GM12878 (cell line): ENCODE data around the gene PQBP1. TPM values are rescaled to one million over a fixed set of nuclear protein-coding genes. Genes with fewer than 3 reads are reported as not detected.

ENCODE experiments used
- BHLHE40 ChIP-seq, 2 experiments: fragments of 450-650 bp in 1 of 2; IDR thresholded peaks; 2 replicates each; pipeline ENCODE4 v1.6.1; 2011 to 2017; ENCODE audit warnings: low read depth in 2 of 2, borderline replicate concordance in 1 of 2, improper control_type of control experiment in 1 of 2, low read length in 1 of 2, mild to moderate bottlenecking in 1 of 2
- CREM ChIP-seq: IDR thresholded peaks from 2 replicates; pipeline ENCODE4 v1.6.1; 2014; ENCODE audit warnings: antibody characterized with exemption, low read depth
- FOXM1 ChIP-seq: IDR thresholded peaks from 2 replicates; pipeline ENCODE4 v1.6.1; 2012; ENCODE audit warnings: low read depth, mild to moderate bottlenecking, inconsistent platforms, low read length, moderate library complexity
- HCFC1 ChIP-seq: fragments of 150-350 bp; IDR thresholded peaks from 2 replicates; pipeline ENCODE4 v1.6.1; 2014; ENCODE audit warnings: low read length
- JUND ChIP-seq: IDR thresholded peaks from 2 replicates; pipeline ENCODE4 v1.6.1; 2012; ENCODE audit warnings: low read depth, mild to moderate bottlenecking, low read length, improper control_type of control experiment, moderate library complexity
- KLF5 ChIP-seq: fragments of 450-650 bp; IDR thresholded peaks from 2 replicates; pipeline ENCODE4 v1.6.1; 2014; ENCODE audit warnings: mild to moderate bottlenecking; ENCODE audit not compliant: partially characterized antibody
- NFXL1 ChIP-seq: fragments of 450-650 bp; IDR thresholded peaks from 2 replicates; pipeline ENCODE4 v1.6.1; 2017; ENCODE audit warnings: antibody characterized with exemption, mild to moderate bottlenecking, borderline replicate concordance
- POLR2AphosphoS2 ChIP-seq: IDR thresholded peaks from 2 replicates; pipeline ENCODE4 v1.6.1; 2011; ENCODE audit warnings: low read depth, mild to moderate bottlenecking, low read length, improper control_type of control experiment, moderate library complexity
- POLR2AphosphoS5 ChIP-seq: IDR thresholded peaks from 2 replicates; pipeline ENCODE4 v1.6.1; 2011; ENCODE audit warnings: mild to moderate bottlenecking, low read length, inconsistent platforms
- POU2F2 ChIP-seq: IDR thresholded peaks from 3 replicates; pipeline ENCODE4 v1.6.1; 2011; ENCODE audit warnings: low read depth, mild to moderate bottlenecking, low read length, borderline replicate concordance
- RAD21 ChIP-seq: IDR thresholded peaks from 2 replicates; pipeline ENCODE4 v1.6.1; 2011; ENCODE audit warnings: mild to moderate bottlenecking, low read depth, low read length, moderate library complexity; ENCODE audit not compliant: insufficient read depth
- RCOR1 ChIP-seq: conservative IDR thresholded peaks from 2 replicates; pipeline ENCODE4 v1.6.1; 2012; ENCODE audit warnings: low read depth, low read length, improper control_type of control experiment
- RELA ChIP-seq: fragments of 450-650 bp; IDR thresholded peaks from 2 replicates; pipeline ENCODE4 v1.8.0; 2014; ENCODE audit warnings: borderline replicate concordance; ENCODE audit not compliant: partially characterized antibody
- SIN3A ChIP-seq: IDR thresholded peaks from 2 replicates; pipeline ENCODE4 v1.6.1; 2012; ENCODE audit warnings: low read depth, low read length, improper control_type of control experiment
- TCF7 ChIP-seq: IDR thresholded peaks from 2 replicates; pipeline ENCODE4 v1.6.1; 2014; ENCODE audit warnings: antibody characterized with exemption, borderline replicate concordance
- YBX1 ChIP-seq: fragments of 450-650 bp; IDR thresholded peaks from 2 replicates; pipeline ENCODE4 v1.6.1; 2016; ENCODE audit warnings: antibody characterized with exemption
- ZNF384 ChIP-seq: IDR thresholded peaks from 2 replicates; pipeline ENCODE4 v1.6.1; 2012; ENCODE audit warnings: low read depth, mild to moderate bottlenecking, low read length, improper control_type of control experiment, borderline replicate concordance
- ZZZ3 ChIP-seq: IDR thresholded peaks from 2 replicates; pipeline ENCODE4 v1.6.1; 2011; ENCODE audit warnings: low read depth; ENCODE audit not compliant: control insufficient read depth, insufficient read length
- polyA plus RNA-seq, 11 experiments: library from polyadenylated mRNA; depleted of rRNA in 4 of 11; unstranded in 6 of 11; stranded (reverse) in 5 of 11; fragments of >200 nt; fragmentation: Nextera tagmentation in 4 of 11; fragmentation: Illumina TruSeq in 1 of 11; extraction: Ambion mirVana in 4 of 11; extraction: Trizol in 1 of 11; gene quantifications; 1 replicate in 1 of 11; 2 replicates in 10 of 11; pipeline versions ENCODE4 v1.2.1 to v1.2.3, GENCODE V29; 2011 to 2016; ENCODE audit warnings: inconsistent platforms in 2 of 11, missing spikeins in 2 of 11, low read depth in 1 of 11
- total RNA-seq, 4 experiments: library from RNA; depleted of rRNA in 3 of 4; stranded (reverse); fragments of >200 nt in 3 of 4; fragmentation: Illumina TruSeq in 1 of 4; extraction: Trizol in 1 of 4; gene quantifications; 2 replicates each; pipeline versions ENCODE4 v1.2.1 to v1.2.3, GENCODE V29; 2013 to 2021
- TF ChIP-seq, protein P1 (sequence below): fragments of 450-650 bp; IDR thresholded peaks from 2 replicates; pipeline ENCODE4 v1.6.1; 2017; ENCODE audit warnings: mild to moderate bottlenecking, moderate library complexity
- TF ChIP-seq, protein P2 (sequence below): fragments of 450-650 bp; IDR thresholded peaks from 2 replicates; pipeline ENCODE4 v1.6.1; 2016; ENCODE audit warnings: mild to moderate bottlenecking
- TF ChIP-seq, protein P3 (sequence below): fragments of 450-650 bp; formaldehyde crosslinking; IDR thresholded peaks from 2 replicates; pipeline ENCODE4 v1.4.0; 2022; ENCODE audit warnings: mild to moderate bottlenecking, moderate library complexity

Gene PQBP1
- total and polyA plus RNA-seq, 10 of the 15 experiments (the other 5 are each of a cell fraction or from before 2014, with no cell fraction given) = 12.5 to 74.8 (median 68.5) TPM

DNA sequence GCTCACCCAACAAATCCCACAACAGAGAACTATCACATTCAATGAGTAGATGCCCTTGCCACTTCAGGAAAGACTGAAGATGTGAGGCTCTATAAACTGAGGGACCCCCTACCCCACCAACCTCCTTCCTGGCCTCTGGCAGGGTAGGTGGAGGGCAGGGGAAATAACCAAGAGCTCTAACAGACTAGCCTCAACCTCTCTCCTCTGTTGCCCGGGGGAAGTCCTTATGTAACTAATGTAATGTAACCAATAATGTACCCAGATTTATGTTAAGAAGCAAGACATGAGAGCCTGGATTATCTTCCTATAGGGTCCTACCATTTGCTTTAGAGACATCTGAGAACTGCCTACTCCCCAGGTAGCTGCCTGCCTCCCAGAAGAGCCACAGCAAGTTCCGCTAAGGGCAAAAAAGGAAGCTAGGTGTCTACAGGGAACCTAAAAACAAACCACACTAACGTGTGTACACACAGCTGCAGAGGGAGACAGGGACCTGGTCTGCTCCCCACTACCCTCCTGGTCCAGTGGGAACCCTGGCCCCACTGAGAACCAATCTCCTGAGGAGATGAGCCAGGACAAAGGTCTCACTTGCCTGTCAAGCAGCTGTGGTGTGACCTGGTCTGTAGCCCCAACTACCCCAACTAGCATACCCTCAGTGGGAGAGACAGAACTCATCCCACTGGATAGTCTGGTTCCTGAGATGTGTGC is 41.9 kb downstream of the PQBP1 start (continued):
- TF ChIP-seq, protein P1, sequence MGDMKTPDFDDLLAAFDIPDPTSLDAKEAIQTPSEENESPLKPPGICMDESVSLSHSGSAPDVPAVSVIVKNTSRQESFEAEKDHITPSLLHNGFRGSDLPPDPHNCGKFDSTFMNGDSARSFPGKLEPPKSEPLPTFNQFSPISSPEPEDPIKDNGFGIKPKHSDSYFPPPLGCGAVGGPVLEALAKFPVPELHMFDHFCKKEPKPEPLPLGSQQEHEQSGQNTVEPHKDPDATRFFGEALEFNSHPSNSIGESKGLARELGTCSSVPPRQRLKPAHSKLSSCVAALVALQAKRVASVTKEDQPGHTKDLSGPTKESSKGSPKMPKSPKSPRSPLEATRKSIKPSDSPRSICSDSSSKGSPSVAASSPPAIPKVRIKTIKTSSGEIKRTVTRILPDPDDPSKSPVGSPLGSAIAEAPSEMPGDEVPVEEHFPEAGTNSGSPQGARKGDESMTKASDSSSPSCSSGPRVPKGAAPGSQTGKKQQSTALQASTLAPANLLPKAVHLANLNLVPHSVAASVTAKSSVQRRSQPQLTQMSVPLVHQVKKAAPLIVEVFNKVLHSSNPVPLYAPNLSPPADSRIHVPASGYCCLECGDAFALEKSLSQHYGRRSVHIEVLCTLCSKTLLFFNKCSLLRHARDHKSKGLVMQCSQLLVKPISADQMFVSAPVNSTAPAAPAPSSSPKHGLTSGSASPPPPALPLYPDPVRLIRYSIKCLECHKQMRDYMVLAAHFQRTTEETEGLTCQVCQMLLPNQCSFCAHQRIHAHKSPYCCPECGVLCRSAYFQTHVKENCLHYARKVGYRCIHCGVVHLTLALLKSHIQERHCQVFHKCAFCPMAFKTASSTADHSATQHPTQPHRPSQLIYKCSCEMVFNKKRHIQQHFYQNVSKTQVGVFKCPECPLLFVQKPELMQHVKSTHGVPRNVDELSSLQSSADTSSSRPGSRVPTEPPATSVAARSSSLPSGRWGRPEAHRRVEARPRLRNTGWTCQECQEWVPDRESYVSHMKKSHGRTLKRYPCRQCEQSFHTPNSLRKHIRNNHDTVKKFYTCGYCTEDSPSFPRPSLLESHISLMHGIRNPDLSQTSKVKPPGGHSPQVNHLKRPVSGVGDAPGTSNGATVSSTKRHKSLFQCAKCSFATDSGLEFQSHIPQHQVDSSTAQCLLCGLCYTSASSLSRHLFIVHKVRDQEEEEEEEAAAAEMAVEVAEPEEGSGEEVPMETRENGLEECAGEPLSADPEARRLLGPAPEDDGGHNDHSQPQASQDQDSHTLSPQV = no peak
- TF ChIP-seq, protein P2, sequence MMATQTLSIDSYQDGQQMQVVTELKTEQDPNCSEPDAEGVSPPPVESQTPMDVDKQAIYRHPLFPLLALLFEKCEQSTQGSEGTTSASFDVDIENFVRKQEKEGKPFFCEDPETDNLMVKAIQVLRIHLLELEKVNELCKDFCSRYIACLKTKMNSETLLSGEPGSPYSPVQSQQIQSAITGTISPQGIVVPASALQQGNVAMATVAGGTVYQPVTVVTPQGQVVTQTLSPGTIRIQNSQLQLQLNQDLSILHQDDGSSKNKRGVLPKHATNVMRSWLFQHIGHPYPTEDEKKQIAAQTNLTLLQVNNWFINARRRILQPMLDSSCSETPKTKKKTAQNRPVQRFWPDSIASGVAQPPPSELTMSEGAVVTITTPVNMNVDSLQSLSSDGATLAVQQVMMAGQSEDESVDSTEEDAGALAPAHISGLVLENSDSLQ = no peak
- TF ChIP-seq POU2F2 (no peak), BHLHE40 (IDR thresholded peaks at IDR 0.05; ENCODE audit: borderline replicate concordance in 1 of 2, low read depth in 2 of 2, low read length in 1 of 2) (no peak; a peak in 1 of 4 replicates), ZNF384 (no peak), ZZZ3 (no peak), NFXL1 (no peak), POLR2AphosphoS2 (no peak), SIN3A (no peak), YBX1 (no peak), JUND (no peak), TCF7 (no peak), RCOR1 (no peak), RAD21 (no peak), HCFC1 (no peak), RELA (no peak), FOXM1 (no peak), CREM (no peak), KLF5 (no peak), POLR2AphosphoS5 (peak; percentile 54; the same call in 1 of the 2 replicates)
- TF ChIP-seq, protein P3, sequence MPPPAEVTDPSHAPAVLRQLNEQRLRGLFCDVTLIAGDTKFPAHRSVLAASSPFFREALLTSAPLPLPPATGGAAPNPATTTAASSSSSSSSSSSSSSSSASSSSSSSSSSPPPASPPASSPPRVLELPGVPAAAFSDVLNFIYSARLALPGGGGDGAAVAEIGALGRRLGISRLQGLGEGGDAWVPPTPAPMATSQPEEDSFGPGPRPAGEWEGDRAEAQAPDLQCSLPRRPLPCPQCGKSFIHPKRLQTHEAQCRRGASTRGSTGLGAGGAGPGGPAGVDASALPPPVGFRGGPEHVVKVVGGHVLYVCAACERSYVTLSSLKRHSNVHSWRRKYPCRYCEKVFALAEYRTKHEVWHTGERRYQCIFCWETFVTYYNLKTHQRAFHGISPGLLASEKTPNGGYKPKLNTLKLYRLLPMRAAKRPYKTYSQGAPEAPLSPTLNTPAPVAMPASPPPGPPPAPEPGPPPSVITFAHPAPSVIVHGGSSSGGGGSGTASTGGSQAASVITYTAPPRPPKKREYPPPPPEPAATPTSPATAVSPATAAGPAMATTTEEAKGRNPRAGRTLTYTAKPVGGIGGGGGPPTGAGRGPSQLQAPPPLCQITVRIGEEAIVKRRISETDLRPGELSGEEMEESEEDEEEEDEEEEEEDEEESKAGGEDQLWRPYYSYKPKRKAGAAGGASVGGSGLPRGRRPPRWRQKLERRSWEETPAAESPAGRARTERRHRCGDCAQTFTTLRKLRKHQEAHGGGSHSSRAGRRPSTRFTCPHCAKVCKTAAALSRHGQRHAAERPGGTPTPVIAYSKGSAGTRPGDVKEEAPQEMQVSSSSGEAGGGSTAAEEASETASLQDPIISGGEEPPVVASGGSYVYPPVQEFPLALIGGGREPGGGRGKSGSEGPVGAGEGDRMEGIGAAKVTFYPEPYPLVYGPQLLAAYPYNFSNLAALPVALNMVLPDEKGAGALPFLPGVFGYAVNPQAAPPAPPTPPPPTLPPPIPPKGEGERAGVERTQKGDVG (CRISPR knock-in tag) = no peak
